Omental fat pad (tissue), 4 donors: Measurements from ENCODE around the gene ZBTB7B. TPM values are rescaled to one million over a fixed set of nuclear protein-coding genes. Genes with fewer than 3 reads are reported as not detected.

Experiments used
- ATAC-seq: fragments of 150-250 bp; one replicate; pipeline ENCODE4 v1.9.1; 2016; ENCODE audit warnings: mild to moderate bottlenecking, moderate library complexity; ENCODE audit not compliant: low FRiP score
- DNase-seq: peaks from one replicate; pipeline ENCODE4 v3.0.0-alpha.2; 2019; ENCODE audit warnings: low spot score
- CTCF ChIP-seq, 3 donors: fragments of 450-650 bp; IDR thresholded peaks; one replicate each; pipeline ENCODE4 v1.5.1; 2016 to 2017; ENCODE audit warnings: antibody characterized with exemption in 3 of 3, mild to moderate bottlenecking in 3 of 3, moderate library complexity in 2 of 3
- total RNA-seq, 4 donors: library from RNA; depleted of rRNA; stranded (reverse); fragments of >200 nt; gene quantifications; one replicate each; pipeline ENCODE4 v1.1.0, GENCODE V29; 2016

Gene ZBTB7B
- total RNA-seq, 4 donors from 2014 or later, result 38.6 to 66.4 (median 49.2) TPM

DNA sequence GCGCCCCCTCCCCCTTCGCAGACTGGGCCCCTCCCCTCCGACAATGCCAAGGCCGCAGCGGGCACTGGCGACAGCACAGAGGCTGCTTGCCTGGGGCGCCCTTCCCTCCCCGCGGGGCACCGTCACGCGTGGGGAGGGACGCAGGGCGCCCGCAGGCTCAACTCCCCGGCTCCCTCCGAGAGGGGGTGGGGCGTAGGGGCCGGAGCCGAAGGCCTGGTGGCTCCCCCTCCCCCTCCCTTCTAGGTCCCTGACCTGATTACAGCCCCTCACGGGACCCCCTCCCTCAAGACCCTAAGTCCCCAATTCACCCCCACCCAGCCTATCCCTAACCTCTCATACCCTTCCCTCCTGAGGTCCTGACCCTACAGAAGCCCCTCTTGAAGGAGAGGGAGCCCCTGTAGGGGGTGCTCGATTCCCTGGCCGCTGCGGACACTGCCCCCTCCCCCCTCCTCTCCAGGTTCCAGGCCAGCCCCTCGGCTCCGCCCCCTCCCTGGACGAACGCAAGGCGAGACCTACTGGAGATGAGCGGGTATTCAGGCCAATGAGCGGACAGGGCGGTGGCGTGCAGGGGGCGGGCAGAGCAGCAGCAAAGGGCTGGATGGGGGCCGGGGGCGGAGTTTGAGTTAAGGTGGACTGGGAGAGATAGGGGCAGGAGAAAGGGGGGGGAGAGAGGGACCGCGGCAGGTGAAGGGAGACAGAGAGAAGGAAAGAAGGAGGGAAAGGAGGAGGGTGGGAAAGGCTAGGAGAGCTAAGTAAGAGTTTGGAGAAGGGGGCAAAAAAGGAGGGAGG is 733 bp upstream of the ZBTB7B start:
- ATAC-seq (peak; percentile 79), DNase-seq (peak; percentile 97)
- TF ChIP-seq CTCF (IDR thresholded peaks at IDR 0.05), result no peak

DNA sequence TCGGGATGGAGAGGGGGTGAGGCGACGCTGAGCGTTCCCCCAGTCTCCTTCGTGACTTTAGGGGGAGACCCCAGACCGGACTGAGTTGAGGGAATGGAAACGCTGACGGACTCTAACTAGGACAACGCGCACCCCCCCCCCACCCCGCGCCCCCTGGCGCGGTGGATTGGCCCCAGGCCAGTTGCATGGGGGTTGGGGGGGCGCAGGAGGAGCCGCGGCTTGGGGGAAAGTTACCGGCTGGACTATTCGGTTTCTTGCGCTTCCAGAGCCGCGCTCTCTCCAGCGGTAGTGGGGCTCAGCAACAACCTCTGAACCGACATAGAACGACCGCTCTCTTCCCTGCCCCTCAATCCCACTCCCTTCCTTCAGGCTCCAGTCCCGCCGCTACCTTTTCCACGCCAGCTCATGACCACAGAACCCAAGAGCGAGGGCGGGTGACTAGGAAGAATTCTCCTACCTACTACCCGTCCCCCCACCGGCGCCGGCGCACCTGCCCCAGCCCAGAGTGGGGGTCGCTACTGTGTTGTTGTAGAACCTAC is 694 bp downstream of the ZBTB7B start:
- DNase-seq (no peak), ATAC-seq (no peak)
- no peak for TF ChIP-seq CTCF (IDR thresholded peaks at IDR 0.05)

DNA sequence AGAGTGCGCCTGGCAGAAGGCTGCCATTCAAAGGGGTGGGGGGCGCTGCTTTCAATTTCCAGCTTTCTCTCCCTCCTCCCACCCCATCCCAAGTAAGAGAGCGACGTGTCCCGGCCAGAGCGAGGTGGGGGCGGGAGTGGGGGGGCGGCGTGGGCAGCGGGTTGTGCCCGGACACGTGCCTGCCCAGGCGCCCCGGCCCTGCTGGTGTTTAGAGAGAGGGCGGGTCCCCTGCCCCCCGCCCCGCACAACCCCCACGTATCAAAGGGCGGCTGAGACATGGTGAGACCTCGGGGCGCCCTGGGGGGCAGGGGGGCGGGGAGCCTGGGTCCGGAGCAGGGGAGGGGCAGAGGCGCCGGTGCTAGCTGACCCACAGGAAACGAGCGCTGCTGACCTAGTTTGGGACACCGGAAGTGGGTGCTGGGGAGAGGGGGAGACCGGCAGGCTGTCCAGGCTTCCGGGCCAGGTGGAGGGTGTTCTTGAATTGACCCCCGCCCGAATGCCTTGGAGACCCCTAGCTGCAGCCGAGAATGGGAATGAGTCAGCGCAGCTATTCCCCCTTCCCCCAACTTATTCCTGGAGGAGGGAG is 1.3 kb downstream of the ZBTB7B start:
- DNase-seq (no peak), ATAC-seq (peak; percentile 3)
- no peak for TF ChIP-seq CTCF (IDR thresholded peaks at IDR 0.05)

GRCh38 chr1:155004352-155005075 is 1.9 kb downstream of the ZBTB7B start:
- ATAC-seq (no peak), DNase-seq (no peak)
- no peak for TF ChIP-seq CTCF (IDR thresholded peaks at IDR 0.05)

GRCh38 chr1:155005076-155006011 is 2.7 kb downstream of the ZBTB7B start:
- peak; percentile 7 for ATAC-seq
- DNase-seq, result no peak
- no peak for TF ChIP-seq CTCF (IDR thresholded peaks at IDR 0.05)

DNA sequence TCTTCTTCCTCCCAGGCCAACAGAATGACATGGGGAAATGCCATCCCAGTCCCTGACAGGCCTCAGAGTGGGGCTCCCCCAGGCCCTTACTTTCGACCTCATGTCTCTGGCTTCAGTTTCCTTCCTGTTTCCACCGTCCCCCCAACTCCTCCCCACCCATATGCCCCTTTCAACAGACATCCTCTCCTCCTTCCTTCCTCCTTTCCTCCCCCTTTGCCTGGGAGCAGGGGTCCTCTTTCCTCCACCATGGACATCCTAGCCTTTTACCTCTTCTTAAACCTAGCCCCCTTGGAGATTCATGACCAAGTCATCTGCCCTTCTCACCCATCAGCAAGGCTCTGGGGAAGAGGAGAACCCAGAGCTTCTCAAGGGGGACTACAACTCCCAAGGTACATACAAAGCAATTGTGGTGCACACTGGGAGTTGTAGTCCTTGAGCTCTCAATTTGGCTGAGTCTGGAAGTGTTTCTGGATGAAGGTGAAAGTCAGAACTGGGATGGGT is 4.0 kb downstream of the ZBTB7B start:
- DNase-seq (no peak), ATAC-seq (no peak)
- TF ChIP-seq CTCF (IDR thresholded peaks at IDR 0.05), result no peak
